HG03520 (cell line): Measurements from ENCODE around the gene LRRC3C.
"Not testable (repeated sequence)": the region's sequence is repeated elsewhere in the genome, so short reads cannot be mapped to it uniquely, and the experiment has no call there.

ENCODE experiments used
- ATAC-seq: cut with Tn5 transposase; IDR thresholded peaks from one replicate; pipeline ENCODE4 v1.9.1; 2021; ENCODE audit warnings: mild to moderate bottlenecking, moderate library complexity; ENCODE audit not compliant: unreplicated experiment

Gene LRRC3C, protein sequence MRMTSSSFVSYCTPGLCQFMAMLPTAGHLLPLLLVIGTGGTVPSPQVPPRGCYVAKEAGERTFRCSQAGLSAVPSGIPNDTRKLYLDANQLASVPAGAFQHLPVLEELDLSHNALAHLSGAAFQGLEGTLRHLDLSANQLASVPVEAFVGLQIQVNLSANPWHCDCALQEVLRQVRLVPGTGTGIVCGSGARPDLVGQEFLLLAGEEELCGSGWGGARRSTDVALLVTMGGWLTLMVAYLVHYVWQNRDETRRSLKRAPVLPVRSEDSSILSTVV

DNA sequence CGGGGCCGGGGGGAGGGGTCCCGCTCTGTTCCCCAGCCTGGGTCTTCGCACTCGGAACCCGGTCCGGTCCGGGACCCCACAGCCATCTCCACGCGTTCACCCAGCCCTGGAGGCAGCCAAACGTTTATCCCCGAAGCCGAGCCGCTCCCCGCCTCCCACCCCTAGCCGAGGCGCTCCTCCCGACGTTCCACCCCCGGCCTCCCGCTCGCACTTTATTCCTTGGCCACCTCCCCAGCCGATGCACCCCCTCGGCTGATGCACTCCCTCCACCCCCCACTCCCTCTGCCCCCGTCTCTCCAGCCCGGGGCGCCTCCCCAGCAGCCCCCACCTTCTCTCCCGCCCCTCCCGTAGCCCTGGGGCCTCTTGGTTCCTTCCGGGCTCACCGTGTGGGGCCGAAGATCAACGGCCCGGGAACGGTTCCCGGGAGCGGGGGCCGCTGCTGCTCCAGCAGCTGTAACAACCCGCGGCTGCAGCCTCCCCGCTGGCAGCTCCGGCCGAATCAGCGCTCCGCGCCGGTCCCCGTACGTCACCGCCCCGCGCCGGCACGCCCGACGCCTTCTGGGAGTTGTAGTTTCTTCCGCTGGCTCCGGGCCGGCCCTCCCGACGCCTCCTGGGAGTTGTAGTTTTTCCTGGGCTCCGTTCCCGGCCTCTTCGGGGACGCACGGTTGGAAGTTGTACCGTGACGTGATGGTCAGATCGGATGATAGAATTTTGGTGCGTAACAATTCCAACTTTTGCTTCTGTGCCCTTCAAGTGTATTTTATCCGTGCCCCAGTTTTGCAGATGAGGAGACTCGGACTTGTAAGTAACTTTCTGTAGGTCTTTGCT is at the start of gene LRRC3C, which contains the start of gene ORMDL3:
Gene LRRC3C, plus strand, starts transcription at position 632 of the 828 bp plus-strand sequence. CDS start 13,792 bp downstream, outside the sequence.
Gene ORMDL3, minus strand, starts transcription at position 501 of the 828 bp plus-strand sequence. CDS start 3,398 bp downstream, outside the sequence.
- peak; percentile 79 for ATAC-seq

DNA sequence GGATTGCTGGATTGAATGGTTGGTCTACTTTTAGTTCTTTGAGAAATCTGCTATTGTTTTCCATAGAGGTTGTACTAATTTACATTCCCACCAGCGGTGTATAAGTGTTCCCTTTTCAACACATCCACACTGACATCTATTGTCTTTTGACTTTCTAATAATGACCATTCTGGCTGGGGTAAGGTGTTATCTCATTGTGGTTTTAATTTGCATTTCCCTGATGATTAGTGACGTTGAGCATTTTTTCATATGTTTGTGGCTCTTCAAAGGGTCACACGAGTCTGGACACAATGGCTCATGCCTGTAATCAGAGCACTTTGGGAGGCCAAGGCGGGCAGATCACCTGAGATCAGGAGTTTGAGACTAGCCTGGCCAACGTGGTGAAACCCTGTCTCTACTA is 41.4 kb upstream of the LRRC3C start:
- not testable (repeated sequence) for ATAC-seq

DNA sequence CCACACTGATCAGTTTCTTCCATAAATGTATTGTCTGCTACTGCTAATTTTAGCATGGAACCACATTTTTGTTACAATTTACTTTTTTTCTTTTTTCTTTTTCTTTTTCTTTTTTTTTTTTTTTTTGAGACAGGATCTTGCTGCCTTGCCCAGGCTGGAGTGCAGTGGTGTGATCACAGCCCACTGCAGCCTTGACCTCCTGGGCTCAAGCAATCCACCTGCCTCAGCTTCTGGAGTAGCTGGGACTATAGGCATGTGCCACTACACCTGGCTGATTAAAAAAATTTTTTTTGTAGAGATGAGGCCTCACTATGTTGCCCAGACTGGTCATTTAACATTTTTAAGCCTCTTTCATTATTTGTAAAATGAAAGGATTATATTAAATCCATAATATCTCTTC is 40.5 kb upstream of the LRRC3C start:
- no peak for ATAC-seq

- no peak for ATAC-seq
These were observed 38.3 kb upstream of the LRRC3C start for GRCh38 chr17:39889200-39889599.

DNA sequence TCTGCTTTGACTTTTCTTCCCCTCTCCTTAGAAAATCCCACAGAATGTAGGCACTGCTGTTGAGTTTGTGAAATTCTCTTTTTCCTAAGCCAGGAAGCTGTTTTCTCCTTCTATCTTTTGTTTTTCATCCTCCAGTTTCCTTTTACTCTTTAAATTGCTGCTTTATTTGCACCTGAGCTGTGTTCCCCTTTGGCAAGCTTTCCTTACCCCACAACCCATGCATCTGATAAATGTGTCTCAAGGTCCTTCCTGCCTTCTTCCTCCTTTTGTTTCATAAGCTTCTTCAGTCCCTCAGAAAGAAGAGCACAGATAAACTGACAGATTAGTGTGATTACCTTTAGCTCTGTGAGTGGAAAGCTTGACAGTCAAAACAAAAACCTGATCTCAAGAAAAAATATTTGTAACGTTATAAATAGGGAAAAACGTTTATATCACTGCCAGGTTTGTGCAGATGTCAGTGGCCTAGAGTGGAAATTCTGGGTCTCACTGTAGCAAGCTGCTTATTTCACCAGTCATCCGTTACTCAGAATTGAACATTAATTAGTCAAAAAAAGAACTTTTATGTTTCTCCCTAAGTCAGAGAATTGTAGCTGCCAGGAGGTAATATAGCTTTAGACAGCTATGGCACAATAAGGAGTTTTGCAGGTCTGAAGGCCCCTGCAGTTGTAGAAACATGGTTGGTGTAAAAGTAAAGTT is 32.7 kb upstream of the LRRC3C start:
- no peak for ATAC-seq

DNA sequence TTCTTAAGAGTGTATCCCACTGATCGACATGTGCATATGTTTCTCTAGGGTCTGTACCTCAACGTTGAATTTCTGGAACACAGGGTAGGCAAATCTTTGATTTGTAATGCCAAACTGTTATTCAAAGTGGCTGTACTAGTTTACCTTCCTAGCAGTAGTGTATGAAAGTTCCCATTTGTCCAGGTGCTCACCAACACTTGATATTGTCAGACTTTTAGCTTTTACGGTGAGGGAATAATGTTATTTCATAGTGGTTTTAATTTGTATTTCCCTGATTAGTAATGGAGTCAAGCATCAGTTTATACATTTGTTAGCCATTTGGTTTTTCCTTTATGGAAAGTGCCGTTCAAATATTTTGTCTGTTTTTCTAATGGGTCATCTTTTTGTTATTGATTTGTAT is 29.4 kb upstream of the LRRC3C start:
- ATAC-seq, result no peak

GRCh38 chr17:39899215-39899614 is 28.3 kb upstream of the LRRC3C start:
- no peak for ATAC-seq

DNA sequence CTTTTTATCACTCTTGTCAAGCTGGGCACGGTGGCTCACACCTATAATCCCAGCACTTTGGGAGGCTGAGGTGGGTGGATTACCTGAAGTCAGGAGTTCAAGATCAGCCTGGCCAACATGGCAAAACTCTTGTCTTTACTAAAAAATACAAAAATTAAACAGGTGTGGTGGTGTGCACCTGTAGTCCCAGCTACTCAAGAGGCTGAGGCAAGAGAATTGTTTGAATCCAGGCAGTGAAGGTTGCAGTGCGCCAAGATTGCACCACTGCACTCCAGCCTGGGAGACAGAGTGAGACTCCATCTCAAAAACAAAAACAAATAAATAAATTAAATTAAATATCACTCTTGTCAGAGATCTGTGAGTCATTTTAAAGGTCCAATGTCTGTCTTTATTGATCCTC is 25.5 kb upstream of the LRRC3C start:
- ATAC-seq, result not testable (repeated sequence)

- no peak for ATAC-seq
These were observed 24.2 kb upstream of the LRRC3C start for GRCh38 chr17:39903158-39903884.

GRCh38 chr17:39904990-39905288 is 22.6 kb upstream of the LRRC3C start:
- ATAC-seq, result no peak

DNA sequence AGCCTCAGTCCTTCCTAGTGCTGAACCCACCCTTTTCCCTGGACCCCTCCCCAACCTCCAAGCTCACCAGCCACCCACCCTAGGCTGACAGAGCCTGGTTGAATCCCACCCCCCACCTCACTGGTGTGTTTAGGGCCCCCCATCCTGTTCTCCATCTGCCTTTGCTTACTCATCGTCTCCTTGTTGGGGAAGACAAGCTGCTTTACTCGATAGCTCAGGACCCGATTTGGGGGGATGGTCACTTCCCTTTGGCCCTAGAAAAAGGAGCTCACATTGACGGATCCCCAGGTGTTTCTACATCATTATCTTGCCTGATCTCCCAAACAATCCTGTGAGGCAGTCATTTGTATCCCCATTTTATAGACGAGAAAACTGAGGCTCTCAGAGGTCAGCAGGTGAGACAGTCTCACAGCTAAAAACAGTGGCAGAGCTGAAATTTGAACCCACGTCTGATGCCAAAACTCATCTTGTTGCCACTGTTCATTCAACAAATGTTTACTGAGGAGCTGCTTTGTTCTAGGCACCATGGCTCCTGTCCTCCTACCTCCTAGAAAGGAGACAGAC is 18.7 kb upstream of the LRRC3C start:
- ATAC-seq, result no peak

GRCh38 chr17:39913989-39914388 is 13.5 kb upstream of the LRRC3C start:
- no peak for ATAC-seq

GRCh38 chr17:39915559-39915958 is 12.0 kb upstream of the LRRC3C start:
- no peak for ATAC-seq

DNA sequence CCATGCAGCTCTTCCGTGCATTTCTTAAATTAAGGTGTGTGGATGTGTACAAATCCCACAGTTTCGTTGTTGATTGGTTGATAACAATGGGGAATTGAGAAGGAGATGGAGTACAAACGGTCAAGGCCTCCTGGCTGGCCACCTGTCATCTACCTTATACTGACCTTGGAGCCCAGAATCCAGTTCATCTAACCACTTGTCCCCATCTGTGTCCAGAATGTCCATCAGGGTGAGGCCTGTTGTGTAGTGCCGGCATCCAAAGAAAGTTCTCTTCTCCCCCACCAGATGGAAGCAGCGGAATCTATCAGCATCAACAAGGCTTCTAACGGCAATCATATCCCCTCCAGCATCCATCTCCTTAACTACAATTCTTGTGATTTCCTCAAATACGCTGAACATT is 10.6 kb upstream of the LRRC3C start:
- ATAC-seq, result no peak

DNA sequence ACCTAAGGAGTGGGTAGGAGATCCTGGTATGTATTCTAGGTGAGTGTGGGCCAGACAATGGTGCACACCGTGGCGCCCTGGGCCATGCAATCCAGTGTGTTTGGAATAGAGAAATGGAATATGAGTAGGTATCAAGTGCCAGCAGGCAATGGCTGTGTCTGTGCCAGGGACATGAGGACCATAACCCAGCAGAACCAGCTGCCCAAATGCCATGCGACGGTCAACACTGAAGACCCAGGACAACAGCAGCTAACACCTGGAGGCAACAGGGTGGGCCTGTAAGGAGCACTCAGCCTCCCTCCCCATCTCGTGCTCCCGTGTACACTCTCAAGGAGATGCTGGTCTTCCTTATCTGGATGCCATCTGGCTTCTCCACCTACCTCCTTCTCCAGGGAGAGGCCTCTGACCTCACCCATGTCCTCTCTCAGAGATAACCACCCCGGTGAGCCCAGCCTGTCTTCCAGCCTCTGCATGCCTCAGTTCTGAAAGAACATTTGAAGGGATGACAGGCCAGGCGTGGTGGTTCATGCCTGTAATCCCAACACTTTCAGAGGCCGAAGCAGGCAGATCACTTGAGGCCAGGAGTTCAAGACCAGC is 8.3 kb upstream of the LRRC3C start:
- ATAC-seq, result no peak

DNA sequence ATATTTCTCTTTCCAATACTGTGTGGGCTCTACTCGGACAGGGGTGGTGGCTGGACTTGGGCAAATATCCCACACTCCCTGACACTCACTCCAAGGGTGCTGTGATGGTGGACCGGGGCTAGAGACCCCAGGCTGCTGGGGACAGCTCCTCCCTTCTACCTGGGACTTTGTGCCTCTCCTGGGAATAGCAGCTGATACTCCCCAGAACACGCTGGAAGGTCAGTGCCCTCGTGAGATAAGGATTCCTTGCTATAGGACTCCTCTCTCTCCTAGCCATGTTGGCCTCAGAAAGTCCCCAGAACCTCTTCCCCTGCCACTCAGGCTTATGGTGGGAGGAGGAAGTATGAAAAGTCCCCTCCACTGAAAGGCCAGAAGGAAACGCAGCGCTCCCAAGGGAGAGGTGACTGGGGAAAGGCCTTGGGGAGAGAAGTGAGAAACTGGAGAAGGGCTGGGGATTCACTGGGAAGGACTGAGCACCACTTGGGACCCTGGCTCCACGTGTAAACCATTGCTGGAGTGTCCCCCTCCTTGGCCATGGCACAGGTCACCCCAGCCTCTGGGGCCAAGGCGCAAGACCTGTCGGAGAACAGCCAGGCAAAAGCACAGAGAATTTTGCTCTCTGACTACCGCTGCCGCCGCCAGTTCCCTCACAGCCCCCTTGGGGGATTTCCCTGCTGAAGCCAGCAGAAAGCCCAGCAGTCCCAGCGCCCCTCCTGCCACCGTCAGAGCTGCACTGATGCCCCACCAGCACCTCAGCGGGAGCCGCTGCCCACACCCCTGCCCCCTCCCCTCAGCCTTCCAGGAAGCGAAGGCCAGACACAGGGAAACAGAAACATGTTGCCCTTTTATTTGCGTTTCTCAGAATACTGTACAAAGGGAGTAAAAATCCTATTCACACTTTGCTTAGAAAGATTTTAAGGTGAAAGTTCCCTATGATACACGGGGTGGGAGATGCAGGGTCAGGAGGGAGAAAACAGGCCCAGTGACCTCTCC is 7.0 kb upstream of the LRRC3C start:
- no peak for ATAC-seq

DNA sequence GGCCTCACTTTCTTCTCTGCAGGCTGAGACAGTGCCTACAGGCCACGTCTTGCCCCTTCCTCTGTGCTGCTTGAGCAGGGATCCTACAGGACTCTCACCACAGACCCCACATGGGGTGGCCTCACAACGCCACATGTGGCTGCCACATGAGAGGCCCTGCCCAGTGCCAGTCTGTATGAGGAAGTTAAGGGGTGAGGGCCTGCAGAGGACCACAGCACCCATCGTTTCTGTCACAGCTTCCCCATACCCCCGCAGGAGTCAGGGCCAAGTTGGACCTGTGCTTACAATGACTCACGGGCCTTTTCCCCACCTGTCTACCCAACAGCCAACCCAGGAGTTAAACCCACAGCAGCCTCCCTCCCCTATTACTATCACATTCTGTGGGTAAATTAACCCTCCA is 6.2 kb upstream of the LRRC3C start:
- ATAC-seq, result no peak

GRCh38 chr17:39922006-39922405 is 5.5 kb upstream of the LRRC3C start:
- no peak for ATAC-seq

DNA sequence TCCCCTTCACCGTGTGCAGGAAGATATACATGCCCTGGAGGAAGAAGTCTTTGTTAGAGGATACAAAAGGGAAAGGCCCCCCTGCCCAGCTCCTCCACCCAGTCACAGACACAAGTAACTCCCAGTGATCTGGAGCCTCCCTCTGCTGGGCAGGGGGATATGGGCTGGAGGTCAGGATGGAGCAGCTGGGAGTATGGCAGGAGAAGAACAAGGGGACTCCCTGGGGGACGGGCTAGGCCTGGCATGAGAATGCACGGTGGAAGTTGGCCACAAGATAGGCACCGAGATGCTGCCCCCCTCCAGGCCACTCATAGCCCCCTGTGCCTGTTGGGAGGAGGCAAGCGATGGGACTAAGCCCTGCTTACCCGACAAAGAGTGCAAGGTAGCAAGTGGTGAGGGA is 4.3 kb upstream of the LRRC3C start:
- no peak for ATAC-seq
